ENCODE results near the gene ZNF618.

DNA sequence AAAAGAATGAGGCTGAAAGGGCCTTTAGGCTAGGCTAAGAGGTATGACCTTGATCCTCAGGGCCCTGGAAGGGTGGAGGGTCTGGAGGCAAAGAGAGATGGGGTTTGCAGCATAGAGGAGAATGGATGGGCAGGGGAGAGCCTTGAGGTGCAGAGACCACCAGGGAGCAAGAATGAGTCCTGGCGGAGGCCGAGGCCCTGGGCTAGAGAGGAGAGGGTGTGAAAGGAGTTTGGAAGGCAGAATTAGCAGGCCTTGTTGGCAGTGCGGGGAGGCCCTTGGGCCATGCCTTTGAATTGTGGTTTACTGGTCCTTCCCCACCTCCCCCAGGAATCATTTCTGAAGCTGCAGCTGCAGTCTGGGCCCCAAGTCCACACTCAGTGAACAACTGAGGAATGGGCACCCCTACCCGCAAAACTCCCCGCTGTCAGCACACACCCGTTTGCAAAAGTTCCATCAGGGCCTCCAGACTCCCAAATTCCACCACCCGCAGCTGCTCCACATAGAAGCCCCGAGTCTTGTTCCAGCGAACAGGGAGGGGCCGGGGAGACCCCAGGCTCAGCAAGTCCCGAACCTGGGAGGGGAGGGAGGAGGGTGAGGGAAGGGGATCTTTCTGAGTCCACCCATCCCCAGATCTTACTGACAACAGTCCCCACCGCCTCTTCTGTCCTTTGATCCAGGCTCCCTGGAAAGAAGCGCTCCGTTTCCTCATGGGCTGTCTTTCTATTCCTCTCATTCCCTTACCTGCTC is 220.9 kb downstream of the ZNF618 start:
- TF ChIP-seq, protein P1, sequence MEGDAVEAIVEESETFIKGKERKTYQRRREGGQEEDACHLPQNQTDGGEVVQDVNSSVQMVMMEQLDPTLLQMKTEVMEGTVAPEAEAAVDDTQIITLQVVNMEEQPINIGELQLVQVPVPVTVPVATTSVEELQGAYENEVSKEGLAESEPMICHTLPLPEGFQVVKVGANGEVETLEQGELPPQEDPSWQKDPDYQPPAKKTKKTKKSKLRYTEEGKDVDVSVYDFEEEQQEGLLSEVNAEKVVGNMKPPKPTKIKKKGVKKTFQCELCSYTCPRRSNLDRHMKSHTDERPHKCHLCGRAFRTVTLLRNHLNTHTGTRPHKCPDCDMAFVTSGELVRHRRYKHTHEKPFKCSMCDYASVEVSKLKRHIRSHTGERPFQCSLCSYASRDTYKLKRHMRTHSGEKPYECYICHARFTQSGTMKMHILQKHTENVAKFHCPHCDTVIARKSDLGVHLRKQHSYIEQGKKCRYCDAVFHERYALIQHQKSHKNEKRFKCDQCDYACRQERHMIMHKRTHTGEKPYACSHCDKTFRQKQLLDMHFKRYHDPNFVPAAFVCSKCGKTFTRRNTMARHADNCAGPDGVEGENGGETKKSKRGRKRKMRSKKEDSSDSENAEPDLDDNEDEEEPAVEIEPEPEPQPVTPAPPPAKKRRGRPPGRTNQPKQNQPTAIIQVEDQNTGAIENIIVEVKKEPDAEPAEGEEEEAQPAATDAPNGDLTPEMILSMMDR (optimal IDR thresholded peaks at IDR 0.05 in 1 of 3, IDR thresholded peaks at IDR 0.05 in 1 of 3, conservative IDR thresholded peaks at IDR 0.05 in 1 of 3; ENCODE audit: extremely low read depth in 1 of 3, insufficient read depth in 2 of 3, low read length in 3 of 3) = no peak
- TF ChIP-seq EZH2 (IDR thresholded peaks at IDR 0.05; ENCODE audit: low read length) = no peak
